Stimulated activated CD8-positive, alpha-beta memory T cell treated with anti-CD3 and anti-CD28 coated beads, Interleukin-12 subunit alpha, Interleukin-12 subunit beta, amount 100 ng/mL, for 24 hours (primary cell): Measurements from ENCODE around the gene SPEG.

Source experiments
- DNase-seq: peaks from one replicate; pipeline ENCODE4 v3.0.0-alpha.2; 2020; ENCODE audit errors: extremely low read depth

Gene SPEG

GRCh38 chr2:219423652-219424377 lies 10.8 kb upstream of the SPEG start:
- no peak for DNase-seq

GRCh38 chr2:219425238-219426067 lies 9.2 kb upstream of the SPEG start:
- DNase-seq, result no peak

GRCh38 chr2:219426068-219426443 lies 8.6 kb upstream of the SPEG start:
- no peak for DNase-seq

GRCh38 chr2:219426534-219427136 lies 8.0 kb upstream of the SPEG start:
- no peak for DNase-seq

GRCh38 chr2:219428469-219428868 lies 6.2 kb upstream of the SPEG start:
- DNase-seq, result no peak

- DNase-seq, result no peak
These were observed 4.6 kb upstream of the SPEG start for GRCh38 chr2:219429958-219430606.

GRCh38 chr2:219430633-219431615 lies 3.7 kb upstream of the SPEG start:
- no peak for DNase-seq

- no peak for DNase-seq
These were observed 776 bp upstream of the SPEG start for GRCh38 chr2:219433666-219434467.

GRCh38 chr2:219434468-219434717 lies 250 bp upstream of the SPEG start:
- no peak for DNase-seq

- no peak for DNase-seq
These were observed 1.1 kb downstream of the SPEG start for GRCh38 chr2:219435701-219436100.

- DNase-seq, result no peak
These were observed 1.8 kb downstream of the SPEG start for GRCh38 chr2:219436491-219436890.

GRCh38 chr2:219437141-219437540 lies 2.5 kb downstream of the SPEG start:
- DNase-seq, result no peak

- no peak for DNase-seq
These were observed 3.1 kb downstream of the SPEG start for GRCh38 chr2:219437690-219438206.

GRCh38 chr2:219438453-219438852 lies 3.8 kb downstream of the SPEG start:
- DNase-seq, result no peak

- DNase-seq, result no peak
These were observed 4.9 kb downstream of the SPEG start for GRCh38 chr2:219439506-219439905.

GRCh38 chr2:219440388-219441256 lies 6.0 kb downstream of the SPEG start:
- no peak for DNase-seq

- DNase-seq, result no peak
These were observed 7.0 kb downstream of the SPEG start for GRCh38 chr2:219441451-219442255.

GRCh38 chr2:219442256-219443015 lies 7.8 kb downstream of the SPEG start:
- no peak for DNase-seq
